DMS 273 treated with DMSO at 0.1 percent for 48 hours (cell line): ENCODE results near the gene SMG5.
A peak's percentile ranks its signal among the peaks of the same experiment; 100 is the strongest.

Experiments
- DNase-seq: peaks from one replicate; lab custom pipeline; 2025; lab: John Stamatoyannopoulos, UW

SMG5 gene

DNA sequence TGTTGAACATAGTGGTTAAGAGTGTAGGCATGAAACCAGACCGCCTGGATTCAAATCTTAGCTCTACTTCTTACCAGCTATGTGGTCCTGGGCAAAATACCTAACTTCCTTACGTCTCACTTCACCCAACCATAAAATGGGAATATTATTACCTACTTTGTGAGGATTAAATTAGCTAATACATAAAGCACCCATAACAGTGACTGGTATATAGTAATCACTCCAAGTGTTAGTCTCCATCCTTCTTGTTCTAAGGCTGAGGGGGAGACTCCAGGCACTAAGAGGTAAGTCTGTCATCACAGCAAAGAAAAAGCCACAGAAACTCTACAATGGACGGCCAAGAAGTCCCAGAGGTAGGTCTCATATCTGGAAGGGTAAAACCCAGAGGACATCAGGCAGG is 2.8 kb downstream of the SMG5 start:
- DNase-seq: no peak

DNA sequence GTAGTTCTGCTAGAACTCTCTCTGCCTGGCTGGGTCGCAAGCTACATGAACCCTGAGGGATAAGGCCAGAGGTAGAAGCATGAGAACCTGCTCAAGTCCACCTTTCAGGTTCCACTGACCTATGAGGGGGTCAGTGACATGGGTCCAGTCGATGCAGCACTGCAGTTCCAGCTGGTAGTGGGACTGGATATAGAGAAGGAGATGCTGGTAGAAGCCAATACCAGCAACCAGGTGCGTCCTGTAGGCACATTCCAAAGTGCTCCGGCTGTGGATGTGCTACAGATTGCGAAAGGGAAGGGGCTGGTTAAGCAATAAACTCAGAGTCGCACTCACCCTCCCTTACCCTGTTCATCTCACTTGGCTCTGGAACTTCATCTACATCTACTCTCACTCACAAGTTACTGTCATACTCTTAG is 5.7 kb downstream of the SMG5 start:
- no peak for DNase-seq

DNA sequence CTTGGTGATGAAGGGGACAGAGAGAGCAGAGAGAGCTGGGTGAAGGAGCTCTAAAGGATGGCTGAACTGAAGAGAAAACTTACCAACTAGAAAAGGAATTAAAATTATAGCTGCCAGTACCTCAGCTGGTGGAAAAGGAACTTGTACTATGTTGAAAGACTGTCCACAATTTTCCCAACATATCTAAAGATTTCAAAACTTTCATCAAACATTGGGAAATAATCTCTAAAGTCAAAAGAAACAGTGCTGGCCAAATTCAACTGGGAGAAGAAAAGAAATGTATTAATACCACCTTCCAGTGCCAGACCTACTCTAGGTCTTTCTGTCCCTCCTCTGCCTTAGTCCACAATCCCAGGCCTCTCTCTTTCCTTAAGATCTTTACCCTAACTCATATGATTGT is 6.1 kb downstream of the SMG5 start:
- no peak for DNase-seq

DNA sequence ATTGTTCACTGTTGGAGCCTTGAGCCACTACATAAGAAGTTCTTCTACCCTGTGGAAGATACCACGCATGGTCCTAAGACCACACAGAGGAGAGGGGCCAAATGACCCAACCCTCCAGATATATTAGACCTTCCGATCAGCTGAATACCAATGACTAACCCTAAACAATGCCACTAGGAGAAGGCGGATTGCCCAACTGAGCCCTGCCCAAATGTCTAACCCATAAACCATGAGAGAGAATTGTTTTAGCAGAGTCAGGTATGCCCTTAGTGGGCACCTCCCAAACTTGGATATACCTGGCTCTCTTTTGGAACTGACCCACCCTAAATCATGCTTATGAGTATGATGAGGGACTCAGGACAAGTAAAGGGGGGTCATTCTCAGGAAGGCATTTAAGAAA is 12.3 kb downstream of the SMG5 start:
- no peak for DNase-seq

- no peak for DNase-seq
Measured at GRCh38 chr1:156268336-156268735, 14.3 kb downstream of the SMG5 start.

DNA sequence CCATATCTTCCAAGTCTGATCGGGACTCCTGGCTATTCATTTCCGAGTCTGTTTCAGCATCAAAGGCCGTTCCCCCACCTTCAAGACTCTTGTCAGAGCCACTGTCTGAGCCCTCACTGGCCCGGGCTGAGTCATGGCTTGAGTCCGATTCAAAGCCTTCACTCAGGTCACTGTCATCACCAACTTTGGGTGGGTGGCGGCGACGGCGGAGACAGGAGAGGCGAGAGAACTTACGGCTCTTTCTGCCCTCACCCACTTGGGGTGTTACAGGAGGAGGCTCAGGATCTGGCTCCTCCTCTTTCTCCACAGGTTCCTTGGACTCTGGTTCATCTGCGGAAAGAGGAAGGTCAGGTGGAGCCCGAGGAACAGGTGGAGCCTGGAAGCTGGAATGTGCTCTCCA is 16.6 kb downstream of the SMG5 start:
- no peak for DNase-seq

DNA sequence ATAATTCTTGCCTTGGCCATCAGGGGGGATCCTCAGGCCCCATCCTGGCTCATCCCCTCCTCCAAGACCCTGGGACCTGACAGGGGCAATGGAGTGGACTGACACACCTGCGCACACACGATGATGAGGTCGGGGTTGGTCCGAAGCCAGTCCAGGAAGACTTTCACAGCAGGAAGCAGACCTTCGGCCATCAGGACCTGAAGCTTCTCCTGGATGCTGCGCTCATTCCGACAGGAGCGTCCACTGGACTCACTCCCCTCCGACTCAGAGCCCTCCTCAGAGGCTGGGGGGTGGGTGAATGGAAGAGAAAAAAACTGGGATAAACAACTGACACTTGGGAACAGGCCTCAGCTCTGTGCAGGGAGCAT is 19.4 kb downstream of the SMG5 start:
- no peak for DNase-seq

DNA sequence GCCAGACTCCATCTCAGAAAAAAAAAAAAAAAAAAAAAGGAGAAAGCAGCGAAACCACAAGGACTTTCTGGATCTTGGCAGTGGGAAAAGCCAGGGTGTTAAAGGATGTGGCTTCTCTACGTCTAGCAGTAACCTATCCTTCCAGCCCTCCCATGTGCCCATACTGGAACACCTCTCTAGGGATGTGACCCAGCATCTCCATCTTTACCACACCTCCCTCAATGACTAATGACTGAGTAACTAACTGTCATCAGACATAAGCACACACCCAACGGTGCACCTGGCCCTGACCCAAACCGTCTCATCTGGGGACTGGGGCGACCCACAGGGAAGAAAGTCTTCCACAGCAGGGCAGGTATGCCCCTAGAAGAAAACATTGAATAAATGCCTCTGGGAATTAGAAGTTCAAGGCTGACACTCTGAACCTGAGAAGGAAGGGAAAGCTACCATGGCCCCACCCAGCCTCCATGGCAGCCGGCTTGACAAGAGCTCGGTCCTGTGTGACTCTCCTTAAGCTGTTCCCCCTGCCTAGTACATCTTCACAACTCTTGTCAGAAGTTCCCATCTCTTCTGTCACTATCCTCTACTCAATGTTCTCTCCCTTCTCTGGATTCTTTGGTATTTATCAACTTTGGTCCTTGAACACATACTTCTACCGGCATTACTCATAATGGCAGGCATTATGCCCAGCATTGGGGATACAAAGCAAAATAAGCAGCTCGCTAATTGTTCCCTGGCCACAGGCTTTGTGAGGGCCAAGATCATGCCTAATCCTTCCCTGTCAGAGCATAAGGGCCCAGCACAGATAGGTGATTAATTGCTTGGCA is 20.0 kb downstream of the SMG5 start:
- DNase-seq: no peak

- no peak for DNase-seq
Measured at GRCh38 chr1:156260896-156261295, 21.7 kb downstream of the SMG5 start.

DNA sequence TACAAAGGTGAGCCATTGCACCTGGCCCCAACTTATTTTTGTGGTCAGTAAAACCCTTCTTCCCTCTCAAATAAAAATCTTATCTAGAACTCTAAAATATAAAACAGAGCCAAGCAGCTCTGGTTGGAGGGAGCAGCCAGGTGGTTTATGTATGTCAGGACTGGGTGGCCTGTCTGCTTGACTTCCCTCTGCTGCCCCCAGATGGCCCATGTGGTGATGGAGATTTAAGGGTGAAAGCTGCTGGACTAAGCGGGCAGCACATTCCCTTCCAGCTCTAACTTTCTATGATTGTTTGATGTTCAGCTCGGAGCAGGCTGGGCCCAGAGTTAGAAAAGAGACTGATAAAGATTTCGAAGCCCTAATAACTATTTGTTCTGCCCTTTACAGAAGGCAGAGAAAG is 22.8 kb downstream of the SMG5 start:
- DNase-seq: no peak

DNA sequence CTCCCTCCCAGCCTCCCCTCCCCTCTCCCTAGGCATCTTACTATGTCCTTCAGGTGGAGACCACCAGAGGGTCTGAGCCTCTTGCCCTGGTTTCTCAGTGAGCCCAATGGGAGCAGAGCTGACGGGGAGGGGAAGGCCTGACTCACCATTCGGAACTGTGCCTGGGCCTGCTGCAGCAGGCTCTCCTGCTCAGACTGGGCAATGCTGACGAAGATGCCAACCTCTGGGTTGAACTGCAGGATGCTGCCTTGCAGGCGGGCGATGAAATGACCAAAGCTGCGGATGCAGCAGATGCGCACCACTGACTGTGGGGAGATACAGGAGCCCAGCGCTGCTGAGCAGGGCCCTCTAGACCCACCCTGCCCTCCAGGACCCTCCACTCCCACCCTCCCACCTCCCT is 23.8 kb downstream of the SMG5 start:
- DNase-seq: no peak

DNA sequence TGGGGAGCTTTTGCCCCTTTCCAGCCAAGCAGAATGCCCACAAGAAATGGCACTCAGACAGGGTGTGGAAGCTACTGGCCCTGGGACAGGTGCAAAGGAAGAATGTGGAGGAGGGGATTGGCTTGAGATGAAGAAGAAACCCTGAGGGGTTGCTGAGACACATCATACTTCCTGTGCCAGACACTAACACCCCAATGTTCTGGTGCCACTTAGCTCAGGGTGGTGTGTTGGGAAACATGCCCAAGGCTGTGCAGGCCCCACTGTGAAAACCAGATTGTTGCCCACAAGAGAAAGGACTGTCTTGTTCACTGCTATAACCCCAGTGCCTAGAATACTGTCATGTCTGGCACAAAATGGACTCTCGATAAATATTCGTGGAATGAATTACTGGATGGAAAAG is 24.9 kb downstream of the SMG5 start:
- no peak for DNase-seq

GRCh38 chr1:156253634-156254033 is 29.0 kb downstream of the SMG5 start:
- DNase-seq: no peak

GRCh38 chr1:156251527-156251926 is 31.1 kb downstream of the SMG5 start:
- DNase-seq: peak; percentile 87

DNA sequence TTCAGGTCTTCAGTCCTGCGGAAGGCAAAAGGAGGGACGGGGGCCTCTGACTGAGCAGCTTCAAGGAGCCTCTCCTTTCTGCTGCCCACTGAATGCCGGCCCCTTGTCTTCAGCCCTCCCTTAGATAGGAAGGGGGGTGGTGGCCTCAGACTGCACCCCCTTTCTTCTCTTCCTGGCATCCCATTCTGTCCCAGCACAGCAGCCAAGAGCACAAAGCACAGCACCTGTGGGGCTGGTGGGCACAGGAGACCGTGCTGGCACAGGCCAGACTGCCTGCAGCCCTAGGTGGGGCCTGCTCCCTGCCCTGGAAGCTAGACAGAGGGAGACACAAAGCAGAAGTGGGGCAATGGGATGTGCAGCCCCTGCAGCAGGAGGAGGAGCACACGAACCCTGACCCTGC is 33.0 kb downstream of the SMG5 start:
- no peak for DNase-seq

DNA sequence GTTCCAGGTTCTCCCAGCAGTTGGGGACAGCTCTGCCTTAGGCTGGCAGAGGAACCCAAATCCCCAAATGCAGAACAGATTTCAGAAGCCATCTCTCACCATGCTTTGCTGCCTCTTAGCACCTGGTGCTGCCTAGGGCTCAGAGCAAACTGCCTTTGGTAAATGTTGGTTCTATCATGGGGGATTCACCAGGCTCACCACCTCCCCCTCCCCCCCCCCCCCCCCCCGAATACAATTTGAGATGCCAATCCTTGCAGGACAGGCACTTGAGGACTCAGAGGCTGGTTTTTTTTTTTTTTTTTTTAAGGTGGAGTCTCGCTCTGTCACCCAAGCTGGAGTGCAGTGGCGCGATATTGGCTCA is 34.3 kb downstream of the SMG5 start:
- DNase-seq: no peak

GRCh38 chr1:156247460-156248322 is 34.9 kb downstream of the SMG5 start, which contains the start of gene PAQR6:
TSS of gene PAQR6 (minus strand) at chr1:156248056. CDS start at chr1:156246731, 1,325 bp downstream.
- DNase-seq: no peak

GRCh38 chr1:156246781-156247459 is 35.7 kb downstream of the SMG5 start:
- no peak for DNase-seq

- DNase-seq: no peak
Measured at GRCh38 chr1:156246241-156246780, 36.3 kb downstream of the SMG5 start.

- DNase-seq: no peak
Measured at GRCh38 chr1:156245451-156246232, 37.0 kb downstream of the SMG5 start.

DNA sequence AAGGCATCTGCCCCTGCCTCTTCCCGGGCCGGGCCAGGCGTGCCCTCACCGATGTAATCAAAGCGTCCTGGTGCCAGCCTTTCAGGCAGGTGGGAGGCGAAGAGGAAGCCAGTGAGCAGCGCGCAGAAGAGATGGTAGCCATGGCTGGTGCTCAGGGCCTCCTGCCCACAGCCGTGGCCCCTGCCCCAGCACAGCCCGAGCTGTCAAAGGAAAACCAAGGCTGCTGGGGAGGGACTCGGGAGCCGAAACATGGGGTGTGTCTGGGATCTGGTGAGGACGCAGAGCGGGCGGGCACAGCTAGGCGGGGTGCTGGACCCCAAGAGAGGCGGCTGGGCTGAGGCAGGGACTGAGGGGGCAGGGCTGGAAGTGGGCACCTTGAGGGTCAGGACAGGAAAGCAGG is 37.9 kb downstream of the SMG5 start:
- no peak for DNase-seq

DNA sequence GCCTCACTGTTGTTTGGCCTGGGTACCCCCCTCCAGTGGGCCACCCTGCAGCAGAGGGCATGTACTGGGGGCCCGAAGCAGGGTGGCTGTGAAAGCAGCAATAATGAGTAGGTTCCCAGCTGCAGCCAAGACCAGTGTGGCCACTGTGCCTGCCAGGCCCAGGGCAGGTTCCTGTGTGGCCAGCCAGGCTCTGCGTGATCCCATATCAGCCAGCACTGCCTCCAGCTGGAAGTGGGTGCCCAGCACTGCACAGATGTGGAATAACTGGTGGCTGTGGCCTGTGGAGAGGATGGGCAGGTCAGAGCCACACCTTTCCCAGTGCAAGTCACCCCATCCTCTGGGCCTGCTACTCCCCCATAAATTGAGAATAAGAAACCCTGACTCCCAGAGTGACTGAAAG is 38.5 kb downstream of the SMG5 start:
- no peak for DNase-seq
